HepG2 (cell line): Measurements from ENCODE around the gene TPCN2. TPM values are rescaled to one million over a fixed set of nuclear protein-coding genes. Genes with fewer than 3 reads are reported as not detected.

ENCODE experiments used
- ATAC-seq: fragments of 200-7000 bp; cut with Tn5 transposase; 3 replicates; pipeline ENCODE4 v1.9.1; 2020; ENCODE audit warnings: mild to moderate bottlenecking, moderate library complexity
- BruUV-seq: library from RNA; stranded (reverse); fragments of 400-500 nt; replicated peaks from 2 replicates; lab custom pipeline; 2021; lab: Mats Ljungman, UMichigan
- CTCF ChIA-PET: fragments of 300-600 bp; formaldehyde crosslinking; extraction: SDS; loops from one replicate; lab custom pipeline; 2021; ENCODE audit warnings: low total read pairs, inconsistent platforms, low intra/inter-chr PET ratio; lab: Yijun Ruan, JAX
- POLR2A ChIA-PET: fragments of 350-600 bp; sonication (Branson Sonifier 250); formaldehyde crosslinking; loops from one replicate; lab custom pipeline; 2020; ENCODE audit warnings: antibody characterized with exemption, inconsistent platforms; lab: Yijun Ruan, JAX
- DNase-seq: peaks from one replicate; pipeline ENCODE4 v3.0.0-alpha.2; 2015; ENCODE audit warnings: low spot score
- FAIRE-seq: peaks from 3 replicates; lab custom pipeline; 2011; peaks lifted over from hg19 to GRCh38; lab: Jason Lieb, UNC
- H2AFZ ChIP-seq: one replicate; pipeline ENCODE4 v1.6.1; 2011; ENCODE audit warnings: low read length, inconsistent platforms
- H3K27ac ChIP-seq: fragments of 300-600 bp; 3 replicates; pipeline ENCODE4 v1.8.0; 2011; ENCODE audit warnings: mixed run types, mild to moderate bottlenecking, mixed read lengths, low read length, inconsistent platforms; ENCODE audit not compliant: insufficient read depth; ENCODE audit errors: extremely low read length
- H3K27me3 ChIP-seq, 2 experiments: fragments of 200-600 bp in 1 of 2; 2 replicates in 1 of 2; 3 replicates in 1 of 2; pipeline versions ENCODE4 v1.6.0 to v1.8.0; 2011; ENCODE audit warnings: low read length in 2 of 2, mild to moderate bottlenecking in 2 of 2, moderate library complexity in 2 of 2, inconsistent platforms in 1 of 2; ENCODE audit not compliant: insufficient read depth in 2 of 2, control insufficient read depth in 1 of 2
- H3K36me3 ChIP-seq, 2 experiments: fragments of 200-600 bp in 1 of 2; replicated peaks in 1 of 2; 2 replicates in 1 of 2; 3 replicates in 1 of 2; pipeline versions ENCODE4 v1.5.1 to v1.8.0; 2011; ENCODE audit warnings: low read length in 2 of 2, inconsistent platforms in 1 of 2; ENCODE audit not compliant: insufficient read depth in 2 of 2, control insufficient read depth in 1 of 2
- H3K4me1 ChIP-seq: 2 replicates; pipeline ENCODE4 v1.5.1; 2012; ENCODE audit warnings: low read length, inconsistent platforms; ENCODE audit not compliant: insufficient read depth
- H3K4me2 ChIP-seq: 2 replicates; pipeline ENCODE4 v1.6.0; 2011; ENCODE audit warnings: low read depth, low read length, inconsistent platforms
- H3K4me3 ChIP-seq, 3 experiments: fragments of 200-600 bp in 1 of 3; sonication (generic), shearing (Covaris generic) in 1 of 3; replicated peaks in 1 of 3; 2 replicates each; pipeline ENCODE4 v1.5.1; 2011 to 2016; ENCODE audit warnings: low read length in 3 of 3, inconsistent platforms in 2 of 3, low read depth in 2 of 3, mild to moderate bottlenecking in 2 of 3, control low read depth in 1 of 3, mixed read lengths in 1 of 3; ENCODE audit not compliant: insufficient read depth in 1 of 3
- H3K79me2 ChIP-seq: one replicate; pipeline ENCODE4 v1.6.1; 2011; ENCODE audit warnings: low read length, inconsistent platforms; ENCODE audit not compliant: insufficient read depth
- H3K9ac ChIP-seq: 2 replicates; pipeline ENCODE4 v1.6.0; 2011; ENCODE audit warnings: mild to moderate bottlenecking, low read depth, low read length, inconsistent platforms; ENCODE audit not compliant: insufficient read depth
- H3K9me3 ChIP-seq: 2 replicates; pipeline ENCODE4 v1.5.1; 2012; ENCODE audit warnings: mild to moderate bottlenecking, low read length
- H4K20me1 ChIP-seq: 2 replicates; pipeline ENCODE4 v1.6.0; 2011; ENCODE audit warnings: inconsistent platforms, mild to moderate bottlenecking, low read length, moderate library complexity; ENCODE audit not compliant: insufficient read depth
- ARNTL ChIP-seq: sonication (generic); formaldehyde crosslinking; IDR thresholded peaks from 2 replicates; pipeline ENCODE4 v1.4.0; 2020; ENCODE audit warnings: mild to moderate bottlenecking, missing genetic modification reagents
- CEBPB ChIP-seq: IDR thresholded peaks from 2 replicates; pipeline ENCODE4 v1.6.1; 2011; ENCODE audit warnings: low read depth, low read length, improper control_type of control experiment, borderline replicate concordance
- CSRNP2 ChIP-seq: sonication (generic); formaldehyde crosslinking; conservative IDR thresholded peaks from 2 replicates; pipeline ENCODE4 v1.8.0; 2022; ENCODE audit warnings: low read depth, missing genetic modification reagents
- GLI4 ChIP-seq: sonication (generic); formaldehyde crosslinking; IDR thresholded peaks from 2 replicates; pipeline ENCODE4 v1.5.1; 2020; ENCODE audit warnings: missing genetic modification reagents, mild to moderate bottlenecking, moderate library complexity, borderline replicate concordance
- KLF6 ChIP-seq: IDR thresholded peaks from 2 replicates; pipeline ENCODE4 v1.8.0; 2016; ENCODE audit warnings: missing biosample characterization, missing genetic modification reagents
- MYNN ChIP-seq: sonication (generic); formaldehyde crosslinking; IDR thresholded peaks from 2 replicates; pipeline ENCODE4 v1.4.0; 2020; ENCODE audit warnings: mild to moderate bottlenecking, low read depth, missing genetic modification reagents
- ZNF280B ChIP-seq: sonication (generic); formaldehyde crosslinking; IDR thresholded peaks from 2 replicates; pipeline ENCODE4 v1.5.0; 2020; ENCODE audit warnings: missing genetic modification reagents, mild to moderate bottlenecking, borderline replicate concordance
- WGBS: methylation state at CpG from one replicate; pipeline ENCODE4 v1.1.6; 2017; ENCODE audit warnings: low lambda C conversion rate; 5-methylcytosine and 5-hydroxymethylcytosine counted together
- in situ Hi-C: cut with HindIII; loops from 2 replicates; pipeline ENCODE4 v1.10.0; 2017; ENCODE audit warnings: low pct_unique_long_range_greater_than_20kb; ENCODE audit not compliant: extremely low pct_ligation_motif_present
- intact Hi-C: fragments of 100-400 bp; cut with micrococcal nuclease; formaldehyde crosslinking; loops from one replicate; pipeline ENCODE4 v1.10.0; 2022; ENCODE audit not compliant: unreplicated experiment
- polyA plus RNA-seq, 8 experiments: library from polyadenylated mRNA; depleted of rRNA in 3 of 8; stranded (reverse) in 7 of 8; unstranded in 1 of 8; fragments of >200 nt; fragmentation: Illumina TruSeq in 4 of 8; extraction: Trizol in 4 of 8; gene quantifications; 2 replicates each; pipeline versions ENCODE4 v1.2.1 to v1.2.3, GENCODE V29; 2011 to 2016; ENCODE audit warnings: low read depth in 4 of 8, missing spikeins in 1 of 8, mixed read lengths in 1 of 8; ENCODE audit not compliant: insufficient read depth in 1 of 8
- total RNA-seq, 5 experiments: library from RNA; depleted of rRNA; stranded (reverse); fragments of >200 nt; fragmentation: Illumina TruSeq; extraction: Trizol; gene quantifications; 2 replicates each; pipeline ENCODE4 v1.2.3, GENCODE V29; 2016; ENCODE audit warnings: low read depth in 1 of 5

Gene TPCN2
- total and polyA plus RNA-seq, 2 of the 13 experiments (the other 11 are each of a cell fraction or from before 2014, with no cell fraction given), result 5.6 to 5.9 TPM

DNA sequence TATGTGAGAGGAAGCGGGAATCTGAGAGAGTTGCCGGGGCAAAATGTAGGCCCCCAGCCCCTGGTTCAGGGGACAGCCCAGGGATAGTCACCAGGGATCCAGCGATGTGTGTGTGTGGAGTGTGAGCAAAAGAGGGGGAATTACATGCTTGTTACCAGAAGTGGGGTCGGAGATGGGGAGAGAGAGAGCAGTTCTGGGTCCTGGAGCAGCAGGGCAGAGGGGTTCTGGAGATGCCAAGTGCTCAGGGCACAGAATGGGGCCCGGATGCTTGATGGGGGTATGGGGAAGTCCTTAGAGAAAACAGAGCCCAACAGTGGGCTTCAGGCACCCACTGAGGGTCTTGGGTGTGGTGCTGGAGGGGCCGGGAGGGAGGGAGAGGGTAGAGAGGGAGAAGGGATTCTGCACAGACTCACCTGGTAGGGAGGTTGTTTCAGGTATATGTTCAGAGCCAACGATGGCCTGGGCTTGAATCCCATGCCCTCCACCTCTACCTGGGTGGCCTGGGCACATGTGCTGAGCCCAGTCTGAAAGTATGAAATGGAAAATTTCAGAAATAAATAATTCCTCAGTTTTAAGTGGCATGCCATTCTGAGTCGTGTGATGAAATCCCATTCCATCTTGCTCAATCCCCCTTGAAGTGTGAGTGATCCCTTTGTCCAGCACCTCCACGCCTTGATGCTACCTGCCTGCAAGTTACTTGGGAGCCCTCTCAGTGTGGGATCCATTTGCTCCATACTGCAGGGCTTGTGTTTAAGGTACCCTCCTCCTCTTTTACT lies 119.4 kb downstream of the TPCN2 start:
- in situ Hi-C loops (no loop called here), intact Hi-C loops (no loop called here)
- Histone ChIP-seq H3K27me3 (peaks cover 0 to 13% of the 10 kb centered on the region in 2 experiments; a peak in 1 of 5 replicates), H3K9me3 (no peaks in the 10 kb centered on the region), H2AFZ (no peak overlapping the region), H3K4me2 (no peak overlapping the region), H3K4me1 (peaks cover 10% of the 10 kb centered on the region), H4K20me1 (no peaks in the 10 kb centered on the region), H3K36me3 (no peaks in the 10 kb centered on the region), H3K79me2 (no peaks in the 10 kb centered on the region), H3K27ac (no peak overlapping the region), H3K4me3 (no peak overlapping the region), H3K9ac (no peak overlapping the region)
- ChIA-PET POLR2A (interaction anchor here (1.7 kb wide), 1 partner anchor 11 kb away, joined by 8 read pairs; no protein-coding TSS in a partner anchor), CTCF (no interaction called here)
- DNase-seq, result no peak
- WGBS, result 21% methylated on average over 9 of the region's 9 CpGs
- no TSS peak for BruUV-seq
- ATAC-seq, result no peak
- FAIRE-seq, result no peak
- TF ChIP-seq GLI4 (CRISPR knock-in tag) (no peak), CSRNP2 (CRISPR knock-in tag) (no peak), KLF6 (CRISPR knock-in tag) (no peak), ARNTL (CRISPR knock-in tag) (no peak), ZNF280B (CRISPR knock-in tag) (no peak), CEBPB (peak; percentile 64), MYNN (CRISPR knock-in tag) (no peak)
